ENCODE results near the gene POLR2J.

Gene POLR2J

GRCh38 chr7:102472126-102473041 is 6.3 kb downstream of the POLR2J start:
- ChIA-PET POLR2A (no interaction called here), CTCF (no interaction called here)
- DNase-seq (ENCODE audit: extremely low spot score): no peak
- TF ChIP-seq BHLHE40 (IDR thresholded peaks at IDR 0.05; ENCODE audit: borderline replicate concordance) (no peak), ARNT (IDR thresholded peaks at IDR 0.05) (no peak), LEF1 (IDR thresholded peaks at IDR 0.05; ENCODE audit: borderline replicate concordance) (no peak), PKNOX1 (IDR thresholded peaks at IDR 0.05) (no peak), TARDBP (IDR thresholded peaks at IDR 0.05) (no peak), NFRKB (IDR thresholded peaks at IDR 0.05) (no peak), CTBP1 (IDR thresholded peaks at IDR 0.05; ENCODE audit: borderline replicate concordance) (no peak), ZNF384 (IDR thresholded peaks at IDR 0.05) (no peak), L3MBTL2 (conservative IDR thresholded peaks at IDR 0.05) (no peak), SP1 (IDR thresholded peaks at IDR 0.05) (no peak), FOXM1 (IDR thresholded peaks at IDR 0.05; ENCODE audit: borderline replicate concordance) (no peak), ELF4 (IDR thresholded peaks at IDR 0.05) (no peak), FOXK2 (IDR thresholded peaks at IDR 0.05) (no peak), HDGF (IDR thresholded peaks at IDR 0.05; ENCODE audit: borderline replicate concordance) (no peak), SUZ12 (IDR thresholded peaks at IDR 0.05) (no peak)

GRCh38 chr7:102471791-102472125 is 7.0 kb downstream of the POLR2J start:
- ChIA-PET POLR2A (no interaction called here), CTCF (no interaction called here)
- no peak for DNase-seq (ENCODE audit: extremely low spot score)
- no peak for TF ChIP-seq BHLHE40 (IDR thresholded peaks at IDR 0.05; ENCODE audit: borderline replicate concordance)
- TF ChIP-seq SP1 (IDR thresholded peaks at IDR 0.05): no peak
- TF ChIP-seq NFRKB (IDR thresholded peaks at IDR 0.05): no peak
- no peak for TF ChIP-seq FOXK2 (IDR thresholded peaks at IDR 0.05)
- no peak for TF ChIP-seq FOXA1 (IDR thresholded peaks at IDR 0.05)
- no peak for TF ChIP-seq SUZ12 (IDR thresholded peaks at IDR 0.05)
- no peak for TF ChIP-seq ARNT (IDR thresholded peaks at IDR 0.05)
- TF ChIP-seq ZNF384 (IDR thresholded peaks at IDR 0.05): no peak
- TF ChIP-seq L3MBTL2 (conservative IDR thresholded peaks at IDR 0.05): no peak
- no peak for TF ChIP-seq HDGF (IDR thresholded peaks at IDR 0.05; ENCODE audit: borderline replicate concordance)
- no peak for TF ChIP-seq ELF4 (IDR thresholded peaks at IDR 0.05)
- TF ChIP-seq PKNOX1 (IDR thresholded peaks at IDR 0.05): no peak
- TF ChIP-seq TARDBP (IDR thresholded peaks at IDR 0.05): no peak
- no peak for TF ChIP-seq CTBP1 (IDR thresholded peaks at IDR 0.05; ENCODE audit: borderline replicate concordance)
- TF ChIP-seq LEF1 (IDR thresholded peaks at IDR 0.05; ENCODE audit: borderline replicate concordance): no peak
- TF ChIP-seq FOXM1 (IDR thresholded peaks at IDR 0.05; ENCODE audit: borderline replicate concordance): no peak

GRCh38 chr7:102469972-102470825 is 8.5 kb downstream of the POLR2J start:
- TF ChIP-seq FOXK2 (IDR thresholded peaks at IDR 0.05) (no peak), SP1 (IDR thresholded peaks at IDR 0.05) (no peak), TARDBP (IDR thresholded peaks at IDR 0.05) (no peak), FOXA1 (IDR thresholded peaks at IDR 0.05) (no peak), PKNOX1 (IDR thresholded peaks at IDR 0.05) (no peak), ARNT (IDR thresholded peaks at IDR 0.05) (no peak), LEF1 (IDR thresholded peaks at IDR 0.05; ENCODE audit: borderline replicate concordance) (no peak), NFRKB (IDR thresholded peaks at IDR 0.05) (no peak), L3MBTL2 (conservative IDR thresholded peaks at IDR 0.05) (no peak), HDGF (IDR thresholded peaks at IDR 0.05; ENCODE audit: borderline replicate concordance) (no peak), SUZ12 (IDR thresholded peaks at IDR 0.05) (no peak), CTBP1 (IDR thresholded peaks at IDR 0.05; ENCODE audit: borderline replicate concordance) (no peak), ZNF384 (IDR thresholded peaks at IDR 0.05) (no peak), ELF4 (IDR thresholded peaks at IDR 0.05) (no peak), BHLHE40 (IDR thresholded peaks at IDR 0.05; ENCODE audit: borderline replicate concordance) (no peak), FOXM1 (IDR thresholded peaks at IDR 0.05; ENCODE audit: borderline replicate concordance) (no peak)
- ChIA-PET POLR2A (no interaction called here), CTCF (no interaction called here)
- DNase-seq (ENCODE audit: extremely low spot score): no peak

- ChIA-PET POLR2A (no interaction called here), CTCF (no interaction called here)
- no peak for DNase-seq (ENCODE audit: extremely low spot score)
- TF ChIP-seq ARNT (IDR thresholded peaks at IDR 0.05) (no peak), PKNOX1 (IDR thresholded peaks at IDR 0.05) (no peak), BHLHE40 (IDR thresholded peaks at IDR 0.05; ENCODE audit: borderline replicate concordance) (no peak), LEF1 (IDR thresholded peaks at IDR 0.05; ENCODE audit: borderline replicate concordance) (no peak), SP1 (IDR thresholded peaks at IDR 0.05) (no peak), TARDBP (IDR thresholded peaks at IDR 0.05) (no peak)
Measured at GRCh38 chr7:102469351-102469971, 9.3 kb downstream of the POLR2J start.
